IMR-90 (cell line): ENCODE results near the gene BTBD10.

Source experiments
- CEBPB ChIP-seq: IDR thresholded peaks from 2 replicates; pipeline ENCODE4 v1.6.1; 2012; ENCODE audit warnings: low read depth, low read length, improper control_type of control experiment
- CTCF ChIP-seq: conservative IDR thresholded peaks from 2 replicates; pipeline ENCODE4 v1.5.1; 2012; ENCODE audit warnings: mild to moderate bottlenecking, low read depth, low read length, improper control_type of control experiment
- POLR2A ChIP-seq: IDR thresholded peaks from 2 replicates; pipeline ENCODE4 v1.6.1; 2012; ENCODE audit warnings: mild to moderate bottlenecking, low read depth, low read length

- TF ChIP-seq CEBPB (no peak), CTCF (no peak), POLR2A (no peak)
Measured at GRCh38 chr11:13468750-13469149, 5.7 kb upstream of the BTBD10 start.
